ENCODE data around the gene AMD1. TPM values are rescaled to one million over a fixed set of nuclear protein-coding genes. Genes with fewer than 3 reads are reported as not detected.
"Not testable (repeated sequence)": the region's sequence is repeated elsewhere in the genome, so short reads cannot be mapped to it uniquely, and the experiment has no call there.

The AMD1 gene
- total and polyA plus RNA-seq, 8 donors: 11.3 to 30.1 (median 24.5) TPM

GRCh38 chr6:110900028-110900598 is 25.5 kb downstream of the AMD1 start:
- peaks cover 8 to 18% (median 8%) of the 10 kb centered on the region in 3 donors for H3K36me3 ChIP-seq
- 96% methylated on average over 5 of the region's 5 CpGs for WGBS, 2 donors

GRCh38 chr6:110901601-110902000 is 27.0 kb downstream of the AMD1 start:
- H3K4me1 ChIP-seq; H3K9me3 ChIP-seq; ATAC-seq; DNase-seq; intact Hi-C loops (cut with DNase I); H3K4me3 ChIP-seq; H3K36me3 ChIP-seq; FAIRE-seq; H3K27me3 ChIP-seq; H3K27ac ChIP-seq: not testable (repeated sequence)
- WGBS, 2 donors: 92 to 96% methylated on average over 8 of the region's 8 CpGs

More at GRCh38 chr6:110900028-110900598, 25.5 kb downstream of the AMD1 start:
- H3K9me3 ChIP-seq: no peaks in the 10 kb centered on the region
- no peak overlapping the region for H3K4me3 ChIP-seq
- intact Hi-C loops (cut with DNase I): no loop called here
- FAIRE-seq: no peak
- no peak for TF ChIP-seq CTCF (IDR thresholded peaks at IDR 0.05)
- no peak for DNase-seq
- no peak overlapping the region for H3K27ac ChIP-seq
- H3K4me1 ChIP-seq: no peaks in the 10 kb centered on the region
- no peak for ATAC-seq
- H3K27me3 ChIP-seq: no peaks in the 10 kb centered on the region

- Histone ChIP-seq H3K4me3 (no peak overlapping the region), H3K27ac (no peak overlapping the region), H3K4me1 (no peaks in the 10 kb centered on the region), H3K27me3 (no peaks in the 10 kb centered on the region), H3K9me3 (no peaks in the 10 kb centered on the region), H3K36me3 (no peaks in the 10 kb centered on the region)
- 93 to 96% methylated on average over 8 of the region's 8 CpGs for WGBS, 2 donors
- DNase-seq (no peak), ATAC-seq (no peak), FAIRE-seq (no peak)
- TF ChIP-seq CTCF (IDR thresholded peaks at IDR 0.05): no peak
- intact Hi-C loops (cut with DNase I): no loop called here
Observed at GRCh38 chr6:110902091-110902490, 27.5 kb downstream of the AMD1 start.

GRCh38 chr6:110906273-110906672 is 31.7 kb downstream of the AMD1 start:
- WGBS, 2 donors: 91 to 100% methylated on average over 1 of the region's 2 CpGs
- H3K36me3 ChIP-seq; H3K27ac ChIP-seq; DNase-seq; ATAC-seq; intact Hi-C loops (cut with DNase I); FAIRE-seq; H3K9me3 ChIP-seq; H3K4me3 ChIP-seq; H3K4me1 ChIP-seq; H3K27me3 ChIP-seq: not testable (repeated sequence)

GRCh38 chr6:110930781-110931180 is 56.2 kb downstream of the AMD1 start:
- WGBS, 2 donors: 92 to 96% methylated on average over 3 of the region's 3 CpGs
- Histone ChIP-seq H3K4me1 (no peaks in the 10 kb centered on the region), H3K4me3 (no peak overlapping the region), H3K27me3 (no peaks in the 10 kb centered on the region), H3K27ac (no peak overlapping the region), H3K36me3 (no peaks in the 10 kb centered on the region), H3K9me3 (no peaks in the 10 kb centered on the region)
- intact Hi-C loops (cut with DNase I): no loop called here
- TF ChIP-seq CTCF (IDR thresholded peaks at IDR 0.05): no peak
- ATAC-seq: no peak
- FAIRE-seq: no peak
- no peak for DNase-seq

- no peaks in the 10 kb centered on the region for H3K27me3 ChIP-seq
- no peak for FAIRE-seq
- no peaks in the 10 kb centered on the region for H3K4me1 ChIP-seq
- H3K36me3 ChIP-seq: no peaks in the 10 kb centered on the region
- H3K4me3 ChIP-seq: no peak overlapping the region
- no peak overlapping the region for H3K27ac ChIP-seq
- DNase-seq: no peak
- no peaks in the 10 kb centered on the region for H3K9me3 ChIP-seq
- 42 to 46% methylated on average over 2 of the region's 2 CpGs for WGBS, 2 donors
- intact Hi-C loops (cut with DNase I): no loop called here
- no peak for TF ChIP-seq CTCF (IDR thresholded peaks at IDR 0.05)
- no peak for ATAC-seq
Observed at GRCh38 chr6:110933912-110934311, 59.3 kb downstream of the AMD1 start.

Measured in pancreas (tissue), 10 donors.